HepG2 (cell line): ENCODE results near the gene SNURF. TPM values are rescaled to one million over a fixed set of nuclear protein-coding genes. Genes with fewer than 3 reads are reported as not detected.

Source experiments
- AKNA ChIP-seq: sonication (generic); formaldehyde crosslinking; IDR thresholded peaks from 2 replicates; pipeline ENCODE4 v1.4.0; 2020; ENCODE audit warnings: missing genetic modification reagents, borderline replicate concordance
- CREM ChIP-seq, 2 experiments: sonication (generic) in 1 of 2; formaldehyde crosslinking in 1 of 2; IDR thresholded peaks; 2 replicates each; pipeline versions ENCODE4 v1.4.0 to v1.6.1; 2016 to 2020; ENCODE audit warnings: antibody characterized with exemption in 1 of 2, mild to moderate bottlenecking in 1 of 2, missing genetic modification reagents in 1 of 2
- DRAP1 ChIP-seq: IDR thresholded peaks from 2 replicates; pipeline ENCODE4 v1.6.1; 2016; ENCODE audit warnings: missing genetic modification reagents, missing compliant biosample characterization
- LBX2 ChIP-seq: sonication (generic); formaldehyde crosslinking; IDR thresholded peaks from 2 replicates; pipeline ENCODE4 v1.5.0; 2020; ENCODE audit warnings: missing genetic modification reagents, mild to moderate bottlenecking, borderline replicate concordance
- RFX3 ChIP-seq: IDR thresholded peaks from 2 replicates; pipeline ENCODE4 v1.6.1; 2016; ENCODE audit warnings: missing biosample characterization, missing genetic modification reagents
- SMAD3 ChIP-seq: sonication (generic); formaldehyde crosslinking; IDR thresholded peaks from 2 replicates; pipeline ENCODE4 v1.4.0; 2020; ENCODE audit warnings: missing genetic modification reagents
- TIGD3 ChIP-seq: sonication (generic); formaldehyde crosslinking; IDR thresholded peaks from 2 replicates; pipeline ENCODE4 v1.5.1; 2020; ENCODE audit warnings: mild to moderate bottlenecking, missing genetic modification reagents, borderline replicate concordance
- XRCC5 ChIP-seq: fragments of 200-400 bp; formaldehyde crosslinking; optimal IDR thresholded peaks from 2 replicates; pipeline ENCODE3; 2017; ENCODE audit warnings: mild to moderate bottlenecking, low read length
- ZNF30 ChIP-seq: sonication (generic); formaldehyde crosslinking; IDR thresholded peaks from 2 replicates; pipeline ENCODE4 v1.5.0; 2020; ENCODE audit warnings: mild to moderate bottlenecking, missing genetic modification reagents
- ZNF34 ChIP-seq: sonication (generic); formaldehyde crosslinking; IDR thresholded peaks from 2 replicates; pipeline ENCODE4 v1.4.0; 2020; ENCODE audit warnings: mild to moderate bottlenecking, missing genetic modification reagents, borderline replicate concordance
- ZNF687 ChIP-seq: sonication (generic); formaldehyde crosslinking; IDR thresholded peaks from 2 replicates; pipeline ENCODE4 v1.5.1; 2020; ENCODE audit warnings: mild to moderate bottlenecking, missing genetic modification reagents, moderate library complexity
- ZNF691 ChIP-seq: sonication (generic); formaldehyde crosslinking; IDR thresholded peaks from 2 replicates; pipeline ENCODE4 v1.4.0; 2020; ENCODE audit warnings: missing genetic modification reagents, low read depth, mild to moderate bottlenecking, borderline replicate concordance
- ZNF720 ChIP-seq: sonication (generic); formaldehyde crosslinking; IDR thresholded peaks from 2 replicates; pipeline ENCODE4 v1.4.0; 2020; ENCODE audit warnings: missing genetic modification reagents
- ZNF737 ChIP-seq: sonication (generic); formaldehyde crosslinking; IDR thresholded peaks from 2 replicates; pipeline ENCODE4 v1.5.0; 2020; ENCODE audit warnings: missing genetic modification reagents, mild to moderate bottlenecking, borderline replicate concordance
- ZNF878 ChIP-seq: sonication (generic); formaldehyde crosslinking; IDR thresholded peaks from 2 replicates; pipeline ENCODE4 v1.8.1; 2023; ENCODE audit warnings: mild to moderate bottlenecking, missing genetic modification reagents, moderate library complexity
- polyA plus RNA-seq, 8 experiments: library from polyadenylated mRNA; depleted of rRNA in 3 of 8; stranded (reverse) in 7 of 8; unstranded in 1 of 8; fragments of >200 nt; fragmentation: Illumina TruSeq in 4 of 8; extraction: Trizol in 4 of 8; gene quantifications; 2 replicates each; pipeline versions ENCODE4 v1.2.1 to v1.2.3, GENCODE V29; 2011 to 2016; ENCODE audit warnings: low read depth in 4 of 8, missing spikeins in 1 of 8, mixed read lengths in 1 of 8; ENCODE audit not compliant: insufficient read depth in 1 of 8
- total RNA-seq, 5 experiments: library from RNA; depleted of rRNA; stranded (reverse); fragments of >200 nt; fragmentation: Illumina TruSeq; extraction: Trizol; gene quantifications; 2 replicates each; pipeline ENCODE4 v1.2.3, GENCODE V29; 2016; ENCODE audit warnings: low read depth in 1 of 5

The SNURF gene
- total and polyA plus RNA-seq, 2 of the 13 experiments (the other 11 are each of a cell fraction or from before 2014, with no cell fraction given): 2.1 to 7.6 TPM

- TF ChIP-seq ZNF687: peak; percentile 77
- no peak for TF ChIP-seq ZNF30
- TF ChIP-seq ZNF878 (CRISPR knock-in tag): no peak
- TF ChIP-seq ZNF737: no peak
- TF ChIP-seq RFX3 (CRISPR knock-in tag): no peak
- no peak for TF ChIP-seq AKNA
- TF ChIP-seq XRCC5: peak; percentile 24
- no peak for TF ChIP-seq LBX2 (CRISPR knock-in tag)
- peak; percentile 37; the same call in 1 of the 2 replicates for TF ChIP-seq DRAP1
- 0 out of 2 replicates have a peak, but pooled peaks have one; percentile 28 for TF ChIP-seq CREM (IDR thresholded peaks at IDR 0.05)
- no peak for TF ChIP-seq CREM (CRISPR knock-in tag; IDR thresholded peaks at IDR 0.05)
- TF ChIP-seq ZNF691 (CRISPR knock-in tag): no peak
- no peak for TF ChIP-seq ZNF34 (CRISPR knock-in tag)
- TF ChIP-seq TIGD3 (CRISPR knock-in tag): no peak
- TF ChIP-seq ZNF720 (CRISPR knock-in tag): no peak
- no peak for TF ChIP-seq SMAD3
Measured at GRCh38 chr15:24956111-24956838, 1.5 kb downstream of the SNURF start (continued).
